Activated naive CD4-positive, alpha-beta T cell treated with anti-CD3 and anti-CD28 coated beads, Interleukin-2, amount 50 U/mL, for 16 hours (primary cell): ENCODE results near the gene CHST2.

Experiments used
- DNase-seq: peaks from one replicate; pipeline ENCODE4 v3.0.0-alpha.2; 2020

CHST2 gene

DNA sequence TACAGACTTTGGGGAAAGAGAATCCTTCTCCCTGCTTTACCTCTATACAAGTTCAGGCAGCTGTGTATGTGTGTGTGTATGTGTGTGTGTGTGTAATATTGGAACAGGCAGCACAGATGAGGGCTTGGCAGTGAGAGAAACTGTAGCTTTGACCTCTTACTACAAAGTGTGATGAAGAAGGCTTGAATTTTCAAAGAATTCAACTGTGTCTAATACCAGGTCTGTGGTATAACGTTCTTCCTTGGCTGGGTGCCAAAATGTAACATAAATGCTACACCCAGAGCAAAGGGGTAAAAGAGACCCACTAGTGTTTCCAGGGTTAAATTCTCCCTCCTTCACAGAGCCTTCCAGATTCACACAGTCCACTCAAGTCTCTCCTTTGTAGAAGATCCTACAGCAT lies 51.1 kb downstream of the CHST2 start:
- no peak for DNase-seq

DNA sequence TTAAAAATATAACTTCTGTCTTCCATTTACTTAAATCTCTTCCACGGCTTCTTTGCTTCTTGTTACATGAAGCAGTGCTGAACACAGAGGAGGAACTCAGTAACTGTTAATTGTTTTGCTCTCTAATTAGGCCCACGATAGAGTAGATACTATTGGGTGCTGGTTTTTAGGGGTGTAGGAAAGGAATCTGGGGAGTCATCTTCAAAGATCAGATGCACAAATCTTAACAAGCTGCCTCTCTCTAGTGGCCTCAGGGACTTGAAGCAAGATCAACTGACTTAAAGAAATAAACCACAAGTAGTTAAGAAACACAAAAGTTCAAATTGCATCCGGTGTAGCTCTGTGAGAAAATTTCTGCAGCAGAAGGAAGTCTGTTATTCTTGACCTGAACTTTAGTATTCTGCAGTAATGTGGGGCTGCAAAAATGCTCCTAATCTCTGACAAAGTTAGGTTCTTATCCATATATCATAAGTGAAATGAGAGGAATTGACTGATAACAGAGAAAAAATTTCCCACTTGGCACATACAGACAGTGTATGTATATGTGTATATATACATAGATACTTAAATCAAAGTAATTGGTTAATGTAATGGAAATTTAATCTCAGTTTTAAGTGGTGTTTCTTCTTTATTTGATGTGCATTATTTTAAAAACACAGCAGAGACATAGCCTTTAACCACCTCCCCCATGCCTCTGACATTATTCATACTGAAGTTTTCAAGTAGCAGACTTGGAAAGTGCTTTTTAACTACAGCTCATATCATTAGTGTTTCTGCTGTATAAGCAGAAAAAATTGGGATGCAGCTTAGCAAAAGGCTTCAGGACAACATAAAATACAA lies 51.8 kb downstream of the CHST2 start:
- no peak for DNase-seq

DNA sequence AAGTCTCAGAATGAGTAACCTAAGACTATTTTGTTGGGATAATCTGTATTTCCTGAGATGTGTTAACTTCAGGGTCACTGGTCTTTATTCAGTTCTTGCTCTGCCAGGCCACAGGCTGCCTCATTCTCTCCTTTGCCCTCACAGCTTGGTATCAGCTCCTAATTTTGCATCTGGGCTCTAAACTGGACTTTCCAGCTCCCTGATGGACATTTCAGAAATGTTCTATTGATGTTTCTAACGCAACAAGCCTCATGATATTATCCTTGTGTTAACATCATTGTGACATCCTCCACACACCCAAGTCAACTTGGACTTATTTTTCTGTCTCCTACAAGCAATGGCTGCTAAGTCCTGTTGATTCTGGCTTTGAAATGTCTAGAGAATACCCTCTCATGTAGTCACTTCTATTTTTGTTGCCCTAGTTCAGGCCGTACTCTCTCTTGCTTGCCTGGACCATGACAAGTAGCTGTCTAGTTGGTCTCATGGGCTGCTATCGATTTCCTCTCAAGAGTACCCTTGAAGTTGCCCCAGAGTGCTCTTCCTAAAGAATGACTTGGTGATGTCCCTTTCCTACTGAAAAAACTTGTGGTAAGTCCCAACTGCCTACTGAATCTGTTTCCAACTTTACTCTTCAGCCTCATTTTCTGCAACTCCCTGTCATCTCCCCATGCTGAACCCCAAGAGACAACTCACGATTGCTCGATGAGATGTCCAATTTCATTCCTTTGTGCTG lies 52.7 kb downstream of the CHST2 start:
- no peak for DNase-seq

DNA sequence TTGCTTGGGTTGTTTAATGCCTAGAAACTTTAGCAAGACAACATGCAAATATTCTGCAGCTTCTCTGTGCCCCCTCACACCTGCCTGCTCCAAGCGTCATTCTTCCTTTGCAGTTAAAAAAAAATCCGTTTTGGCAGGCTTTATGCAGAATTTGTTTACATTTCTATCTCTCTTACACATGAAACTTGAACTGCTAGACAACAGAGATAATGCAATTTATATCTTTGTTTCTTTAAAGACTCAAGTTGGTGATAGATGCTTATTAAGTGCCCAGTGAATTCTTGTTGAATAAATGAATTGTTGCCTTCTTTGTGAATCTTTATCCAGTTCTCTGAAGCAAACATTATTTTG lies 53.2 kb downstream of the CHST2 start:
- DNase-seq: no peak

DNA sequence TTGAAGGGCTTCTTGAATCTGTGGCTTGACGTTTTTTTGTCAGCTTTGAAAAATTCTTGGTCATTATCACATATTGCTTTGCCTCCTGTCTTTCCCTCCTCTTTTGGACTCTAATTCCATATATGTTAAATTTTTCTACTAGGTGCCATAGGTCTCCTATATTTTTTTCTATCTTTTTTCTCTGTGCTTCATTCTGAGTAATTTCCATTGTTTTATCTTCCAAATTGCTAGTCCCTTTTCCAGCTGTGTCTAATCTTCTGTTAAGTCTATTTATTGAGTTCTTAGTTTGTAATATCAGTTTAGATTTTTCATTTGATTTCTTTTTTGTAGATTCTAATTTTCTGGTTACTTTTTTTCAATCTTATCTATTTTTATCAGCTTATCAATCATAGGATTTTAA lies 53.7 kb downstream of the CHST2 start:
- no peak for DNase-seq
